WTC11 (cell line): ENCODE data around the gene CELA2A. TPM values are rescaled to one million over a fixed set of nuclear protein-coding genes. Genes with fewer than 3 reads are reported as not detected.

Experiments
- ATAC-seq: fragments of 200-7000 bp; cut with Tn5 transposase; 2 replicates; pipeline ENCODE4 v1.10.0; 2021; ENCODE audit warnings: mild to moderate bottlenecking, moderate library complexity
- CTCF ChIA-PET: fragments of 300-600 bp; sonication (Branson Sonifier 250); formaldehyde crosslinking; loops from one replicate; lab custom pipeline; 2021; ENCODE audit warnings: antibody characterized with exemption; lab: Charles Lee
- POLR2A ChIA-PET: fragments of 350-600 bp; sonication (Branson Sonifier 250); formaldehyde crosslinking; loops from one replicate; lab custom pipeline; 2021; ENCODE audit warnings: antibody characterized with exemption; lab: Charles Lee
- DNase-seq: peaks from one replicate; pipeline ENCODE4 v3.0.0; 2021; ENCODE audit warnings: low spot score
- H3K27ac Mint-ChIP-seq: 2 replicates; pipeline ENCODE4 v1.8.0; 2021; ENCODE audit warnings: mixed read lengths
- H3K27me3 Mint-ChIP-seq: 2 replicates; pipeline ENCODE4 v1.8.0; 2021; ENCODE audit warnings: low read depth, mild to moderate bottlenecking, moderate library complexity, mixed read lengths
- H3K36me3 Mint-ChIP-seq: 2 replicates; pipeline ENCODE4 v1.8.0; 2021; ENCODE audit warnings: mixed read lengths
- H3K4me1 Mint-ChIP-seq: 2 replicates; pipeline ENCODE4 v1.8.0; 2022; ENCODE audit warnings: mixed read lengths
- H3K4me3 Mint-ChIP-seq: 2 replicates; pipeline ENCODE4 v1.8.0; 2021; ENCODE audit warnings: mild to moderate bottlenecking, moderate library complexity, mixed read lengths
- H3K9me3 Mint-ChIP-seq: 2 replicates; pipeline ENCODE4 v1.8.0; 2021; ENCODE audit warnings: mixed read lengths
- ATF1 ChIP-seq: sonication (generic); formaldehyde crosslinking; IDR thresholded peaks from 2 replicates; pipeline ENCODE4 v1.8.1; 2023; ENCODE audit warnings: mild to moderate bottlenecking, moderate library complexity, missing genetic modification reagents
- CBFB ChIP-seq: sonication (generic); formaldehyde crosslinking; IDR thresholded peaks from 2 replicates; pipeline ENCODE4 v1.8.1; 2022; ENCODE audit warnings: mild to moderate bottlenecking, low read depth, missing genetic modification reagents
- CREB1 ChIP-seq: sonication (generic); formaldehyde crosslinking; IDR thresholded peaks from 2 replicates; pipeline ENCODE4 v1.8.0; 2023; ENCODE audit warnings: mild to moderate bottlenecking, missing genetic modification reagents
- CREM ChIP-seq: sonication (generic); formaldehyde crosslinking; IDR thresholded peaks from 2 replicates; pipeline ENCODE4 v1.8.1; 2022; ENCODE audit warnings: mild to moderate bottlenecking, missing genetic modification reagents, moderate library complexity
- ELF4 ChIP-seq: sonication (generic); formaldehyde crosslinking; IDR thresholded peaks from 2 replicates; pipeline ENCODE4 v1.8.1; 2022; ENCODE audit warnings: low read depth, mild to moderate bottlenecking, moderate library complexity, missing genetic modification reagents
- EMX1 ChIP-seq: fragments of 250-450 bp; sonication (Bioruptor Pico); IDR thresholded peaks from 2 replicates; pipeline ENCODE4 v1.8.0; 2021; ENCODE audit warnings: mild to moderate bottlenecking
- ERG ChIP-seq: fragments of 250-450 bp; sonication (Bioruptor Pico); IDR thresholded peaks from 2 replicates; pipeline ENCODE4 v1.8.0; 2021; ENCODE audit warnings: mild to moderate bottlenecking
- ETV6 ChIP-seq: sonication (generic); formaldehyde crosslinking; IDR thresholded peaks from 2 replicates; pipeline ENCODE4 v1.8.1; 2022; ENCODE audit warnings: mild to moderate bottlenecking, missing genetic modification reagents
- FOXP4 ChIP-seq: sonication (generic); formaldehyde crosslinking; IDR thresholded peaks from 2 replicates; pipeline ENCODE4 v1.8.0; 2022; ENCODE audit warnings: mild to moderate bottlenecking, missing genetic modification reagents
- GABPB1 ChIP-seq: sonication (generic); formaldehyde crosslinking; IDR thresholded peaks from 2 replicates; pipeline ENCODE4 v1.8.1; 2023; ENCODE audit warnings: mild to moderate bottlenecking, missing genetic modification reagents
- IRF1 ChIP-seq: sonication (generic); formaldehyde crosslinking; IDR thresholded peaks from 2 replicates; pipeline ENCODE4 v1.8.0; 2023; ENCODE audit warnings: missing genetic modification reagents
- JAZF1 ChIP-seq: fragments of 250-450 bp; sonication (Bioruptor Pico); IDR thresholded peaks from 2 replicates; pipeline ENCODE4 v1.9.0; 2021; ENCODE audit warnings: moderate library complexity, mild to moderate bottlenecking, inconsistent platforms
- JUN ChIP-seq: sonication (generic); formaldehyde crosslinking; IDR thresholded peaks from 2 replicates; pipeline ENCODE4 v1.8.0; 2023; ENCODE audit warnings: mild to moderate bottlenecking, missing genetic modification reagents
- MXD4 ChIP-seq: fragments of 250-450 bp; sonication (Bioruptor Pico); IDR thresholded peaks from 2 replicates; pipeline ENCODE4 v1.8.0; 2021; ENCODE audit warnings: mild to moderate bottlenecking, moderate library complexity, borderline replicate concordance
- NFYB ChIP-seq: sonication (generic); formaldehyde crosslinking; conservative IDR thresholded peaks from 2 replicates; pipeline ENCODE4 v1.8.0; 2022; ENCODE audit warnings: low read depth, missing genetic modification reagents
- OVOL2 ChIP-seq: fragments of 250-450 bp; sonication (Bioruptor Pico); IDR thresholded peaks from 2 replicates; pipeline ENCODE4 v1.9.0; 2021; ENCODE audit warnings: mild to moderate bottlenecking, borderline replicate concordance
- PREB ChIP-seq: sonication (generic); formaldehyde crosslinking; IDR thresholded peaks from 2 replicates; pipeline ENCODE4 v1.8.1; 2022; ENCODE audit warnings: mild to moderate bottlenecking, missing genetic modification reagents, moderate library complexity, borderline replicate concordance
- SOX15 ChIP-seq: fragments of 250-450 bp; sonication (Bioruptor Pico); IDR thresholded peaks from 2 replicates; pipeline ENCODE4 v1.9.0; 2021; ENCODE audit warnings: mild to moderate bottlenecking
- TEAD1 ChIP-seq: sonication (generic); formaldehyde crosslinking; IDR thresholded peaks from 2 replicates; pipeline ENCODE4 v1.8.0; 2022; ENCODE audit warnings: mild to moderate bottlenecking, missing genetic modification reagents
- ZNF671 ChIP-seq: fragments of 250-450 bp; sonication (Bioruptor Pico); IDR thresholded peaks from 2 replicates; pipeline ENCODE4 v1.8.0; 2021; ENCODE audit warnings: mild to moderate bottlenecking
- total RNA-seq: library from RNA; stranded (reverse); gene quantifications from 3 replicates; pipeline ENCODE4 v1.2.3, GENCODE V29; 2021
- TF ChIP-seq, protein P1 (sequence below): fragments of 250-450 bp; sonication (Bioruptor Pico); IDR thresholded peaks from 2 replicates; pipeline ENCODE4 v1.9.0; 2021; ENCODE audit warnings: mild to moderate bottlenecking, borderline replicate concordance
- TF ChIP-seq, protein P2 (sequence below): sonication (generic); formaldehyde crosslinking; IDR thresholded peaks from 2 replicates; pipeline ENCODE4 v1.8.1; 2022; ENCODE audit warnings: low read depth, missing genetic modification reagents, borderline replicate concordance
- TF ChIP-seq, protein P3 (sequence below): sonication (generic); formaldehyde crosslinking; IDR thresholded peaks from 2 replicates; pipeline ENCODE4 v1.8.1; 2023; ENCODE audit warnings: mild to moderate bottlenecking, moderate library complexity, missing genetic modification reagents
- TF ChIP-seq, protein P4 (sequence below): sonication (generic); formaldehyde crosslinking; IDR thresholded peaks from 2 replicates; pipeline ENCODE4 v1.8.0; 2022; ENCODE audit warnings: mild to moderate bottlenecking, missing genetic modification reagents

Gene CELA2A
- total RNA-seq, 1 experiment from 2014 or later: 0.83 TPM

- TF ChIP-seq, protein P1, sequence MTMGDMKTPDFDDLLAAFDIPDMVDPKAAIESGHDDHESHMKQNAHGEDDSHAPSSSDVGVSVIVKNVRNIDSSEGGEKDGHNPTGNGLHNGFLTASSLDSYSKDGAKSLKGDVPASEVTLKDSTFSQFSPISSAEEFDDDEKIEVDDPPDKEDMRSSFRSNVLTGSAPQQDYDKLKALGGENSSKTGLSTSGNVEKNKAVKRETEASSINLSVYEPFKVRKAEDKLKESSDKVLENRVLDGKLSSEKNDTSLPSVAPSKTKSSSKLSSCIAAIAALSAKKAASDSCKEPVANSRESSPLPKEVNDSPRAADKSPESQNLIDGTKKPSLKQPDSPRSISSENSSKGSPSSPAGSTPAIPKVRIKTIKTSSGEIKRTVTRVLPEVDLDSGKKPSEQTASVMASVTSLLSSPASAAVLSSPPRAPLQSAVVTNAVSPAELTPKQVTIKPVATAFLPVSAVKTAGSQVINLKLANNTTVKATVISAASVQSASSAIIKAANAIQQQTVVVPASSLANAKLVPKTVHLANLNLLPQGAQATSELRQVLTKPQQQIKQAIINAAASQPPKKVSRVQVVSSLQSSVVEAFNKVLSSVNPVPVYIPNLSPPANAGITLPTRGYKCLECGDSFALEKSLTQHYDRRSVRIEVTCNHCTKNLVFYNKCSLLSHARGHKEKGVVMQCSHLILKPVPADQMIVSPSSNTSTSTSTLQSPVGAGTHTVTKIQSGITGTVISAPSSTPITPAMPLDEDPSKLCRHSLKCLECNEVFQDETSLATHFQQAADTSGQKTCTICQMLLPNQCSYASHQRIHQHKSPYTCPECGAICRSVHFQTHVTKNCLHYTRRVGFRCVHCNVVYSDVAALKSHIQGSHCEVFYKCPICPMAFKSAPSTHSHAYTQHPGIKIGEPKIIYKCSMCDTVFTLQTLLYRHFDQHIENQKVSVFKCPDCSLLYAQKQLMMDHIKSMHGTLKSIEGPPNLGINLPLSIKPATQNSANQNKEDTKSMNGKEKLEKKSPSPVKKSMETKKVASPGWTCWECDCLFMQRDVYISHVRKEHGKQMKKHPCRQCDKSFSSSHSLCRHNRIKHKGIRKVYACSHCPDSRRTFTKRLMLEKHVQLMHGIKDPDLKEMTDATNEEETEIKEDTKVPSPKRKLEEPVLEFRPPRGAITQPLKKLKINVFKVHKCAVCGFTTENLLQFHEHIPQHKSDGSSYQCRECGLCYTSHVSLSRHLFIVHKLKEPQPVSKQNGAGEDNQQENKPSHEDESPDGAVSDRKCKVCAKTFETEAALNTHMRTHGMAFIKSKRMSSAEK (CRISPR knock-in tag): no peak
- no peak for TF ChIP-seq MXD4
- TF ChIP-seq TEAD1: no peak
- no peak for TF ChIP-seq ERG (CRISPR knock-in tag)
- no peak for TF ChIP-seq SOX15 (CRISPR knock-in tag)
- TF ChIP-seq EMX1 (CRISPR knock-in tag): no peak
- TF ChIP-seq, protein P2, sequence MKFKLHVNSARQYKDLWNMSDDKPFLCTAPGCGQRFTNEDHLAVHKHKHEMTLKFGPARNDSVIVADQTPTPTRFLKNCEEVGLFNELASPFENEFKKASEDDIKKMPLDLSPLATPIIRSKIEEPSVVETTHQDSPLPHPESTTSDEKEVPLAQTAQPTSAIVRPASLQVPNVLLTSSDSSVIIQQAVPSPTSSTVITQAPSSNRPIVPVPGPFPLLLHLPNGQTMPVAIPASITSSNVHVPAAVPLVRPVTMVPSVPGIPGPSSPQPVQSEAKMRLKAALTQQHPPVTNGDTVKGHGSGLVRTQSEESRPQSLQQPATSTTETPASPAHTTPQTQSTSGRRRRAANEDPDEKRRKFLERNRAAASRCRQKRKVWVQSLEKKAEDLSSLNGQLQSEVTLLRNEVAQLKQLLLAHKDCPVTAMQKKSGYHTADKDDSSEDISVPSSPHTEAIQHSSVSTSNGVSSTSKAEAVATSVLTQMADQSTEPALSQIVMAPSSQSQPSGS: no peak
Measured at GRCh38 chr1:15510611-15511405, 54.3 kb downstream of the CELA2A start (continued).

DNA sequence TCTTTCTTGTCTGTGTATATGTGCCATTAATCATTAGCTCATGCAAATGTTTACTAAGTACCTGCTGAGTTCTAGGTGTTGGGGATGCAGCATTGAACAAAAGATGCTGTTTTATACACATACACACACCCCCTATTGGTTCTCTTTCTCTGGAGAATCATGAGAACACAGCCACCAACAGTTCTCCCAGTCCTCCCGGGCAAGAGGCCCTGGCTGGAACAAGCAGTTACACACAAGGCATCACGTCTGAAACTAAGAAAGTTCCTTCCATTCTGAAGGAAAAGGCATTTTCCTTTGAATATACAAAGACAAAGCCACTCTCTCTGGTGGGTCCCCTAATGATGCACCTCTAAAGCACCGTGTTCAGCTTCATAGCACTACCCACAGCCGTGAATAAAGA is 56.7 kb downstream of the CELA2A start:
- Mint-ChIP-seq H3K4me3 (no peak overlapping the region), H3K9me3 (no peaks in the 10 kb centered on the region), H3K27me3 (no peaks in the 10 kb centered on the region), H3K27ac (no peak overlapping the region; the same call in 1 of the 2 replicates), H3K36me3 (peaks cover 27% of the 10 kb centered on the region), H3K4me1 (peaks cover 30% of the 10 kb centered on the region)
- DNase-seq: no peak
- ATAC-seq: no peak
- ChIA-PET POLR2A (no interaction called here), CTCF (no interaction called here)
- TF ChIP-seq ZNF671 (CRISPR knock-in tag): no peak
- no peak for TF ChIP-seq CREM (CRISPR knock-in tag)
- no peak for TF ChIP-seq CREB1 (CRISPR knock-in tag)
- TF ChIP-seq IRF1 (CRISPR knock-in tag): no peak
- TF ChIP-seq, protein P3, sequence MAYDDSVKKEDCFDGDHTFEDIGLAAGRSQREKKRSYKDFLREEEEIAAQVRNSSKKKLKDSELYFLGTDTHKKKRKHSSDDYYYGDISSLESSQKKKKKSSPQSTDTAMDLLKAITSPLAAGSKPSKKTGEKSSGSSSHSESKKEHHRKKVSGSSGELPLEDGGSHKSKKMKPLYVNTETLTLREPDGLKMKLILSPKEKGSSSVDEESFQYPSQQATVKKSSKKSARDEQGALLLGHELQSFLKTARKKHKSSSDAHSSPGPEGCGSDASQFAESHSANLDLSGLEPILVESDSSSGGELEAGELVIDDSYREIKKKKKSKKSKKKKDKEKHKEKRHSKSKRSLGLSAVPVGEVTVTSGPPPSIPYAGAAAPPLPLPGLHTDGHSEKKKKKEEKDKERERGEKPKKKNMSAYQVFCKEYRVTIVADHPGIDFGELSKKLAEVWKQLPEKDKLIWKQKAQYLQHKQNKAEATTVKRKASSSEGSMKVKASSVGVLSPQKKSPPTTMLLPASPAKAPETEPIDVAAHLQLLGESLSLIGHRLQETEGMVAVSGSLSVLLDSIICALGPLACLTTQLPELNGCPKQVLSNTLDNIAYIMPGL: no peak
- TF ChIP-seq CBFB: no peak
- TF ChIP-seq JAZF1 (CRISPR knock-in tag): no peak
- no peak for TF ChIP-seq JUN (CRISPR knock-in tag)
- TF ChIP-seq FOXP4 (CRISPR knock-in tag): no peak
- TF ChIP-seq EMX1 (CRISPR knock-in tag): no peak
- TF ChIP-seq, protein P4, sequence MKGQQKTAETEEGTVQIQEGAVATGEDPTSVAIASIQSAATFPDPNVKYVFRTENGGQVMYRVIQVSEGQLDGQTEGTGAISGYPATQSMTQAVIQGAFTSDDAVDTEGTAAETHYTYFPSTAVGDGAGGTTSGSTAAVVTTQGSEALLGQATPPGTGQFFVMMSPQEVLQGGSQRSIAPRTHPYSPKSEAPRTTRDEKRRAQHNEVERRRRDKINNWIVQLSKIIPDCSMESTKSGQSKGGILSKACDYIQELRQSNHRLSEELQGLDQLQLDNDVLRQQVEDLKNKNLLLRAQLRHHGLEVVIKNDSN: no peak
- TF ChIP-seq PREB (CRISPR knock-in tag): no peak
- TF ChIP-seq GABPB1 (CRISPR knock-in tag): no peak
- TF ChIP-seq ETV6 (CRISPR knock-in tag): no peak
- TF ChIP-seq ELF4 (CRISPR knock-in tag): no peak
- no peak for TF ChIP-seq ATF1
- TF ChIP-seq NFYB (CRISPR knock-in tag): no peak
- TF ChIP-seq OVOL2 (CRISPR knock-in tag): no peak
- no peak for TF ChIP-seq SOX15 (CRISPR knock-in tag)
